Endothelial cell of umbilical vein (primary cell): ENCODE measurements around the gene RIMS4. TPM values are rescaled to one million over a fixed set of nuclear protein-coding genes. Genes with fewer than 3 reads are reported as not detected.

Experiments
- BruUV-seq: library from RNA; stranded (reverse); fragments of 400-500 nt; replicated peaks from 2 replicates; lab custom pipeline; 2021; lab: Mats Ljungman, UMichigan
- CTCF ChIA-PET: fragments of 300-600, 350-600 bp; sonication (Branson Sonifier 250); formaldehyde crosslinking; loops from one replicate; lab custom pipeline; 2021; ENCODE audit warnings: antibody characterized with exemption, inconsistent platforms; lab: Charles Lee
- POLR2A ChIA-PET: fragments of 300-600, 350-600 bp; sonication (Branson Sonifier 250); formaldehyde crosslinking; loops from one replicate; lab custom pipeline; 2021; ENCODE audit warnings: antibody characterized with exemption, inconsistent platforms; lab: Charles Lee
- DNase-seq: peaks from one replicate; pipeline ENCODE4 v3.0.0-alpha.2; 2011; ENCODE audit warnings: low read depth, low spot score
- FAIRE-seq: peaks from 2 replicates; lab custom pipeline; 2011; peaks lifted over from hg19 to GRCh38; lab: Jason Lieb, UNC
- H2AFZ ChIP-seq: 2 replicates; pipeline ENCODE4 v1.6.0; 2012; ENCODE audit warnings: low read depth, low read length, control low read depth, inconsistent platforms
- H3K27ac ChIP-seq: 2 replicates; pipeline ENCODE4 v1.5.1; 2011; ENCODE audit warnings: low read depth, mild to moderate bottlenecking, control low read depth, low read length, moderate library complexity; ENCODE audit not compliant: insufficient read depth
- H3K27me3 ChIP-seq, 2 experiments: 2 replicates each; pipeline versions ENCODE4 v1.6.0 to v1.6.1; 2011; ENCODE audit warnings: low read length in 2 of 2, mixed read lengths in 1 of 2; ENCODE audit not compliant: control insufficient read depth in 2 of 2, insufficient read depth in 2 of 2
- H3K36me3 ChIP-seq, 2 experiments: 2 replicates in 1 of 2; 3 replicates in 1 of 2; pipeline ENCODE4 v1.5.1; 2011; ENCODE audit warnings: low read length in 2 of 2, mild to moderate bottlenecking in 1 of 2, moderate library complexity in 1 of 2; ENCODE audit not compliant: control insufficient read depth in 2 of 2, insufficient read depth in 2 of 2; ENCODE audit errors: extremely low read depth in 1 of 2
- H3K4me1 ChIP-seq: 3 replicates; pipeline ENCODE4 v1.5.1; 2011; ENCODE audit warnings: mild to moderate bottlenecking, low read length; ENCODE audit not compliant: control insufficient read depth, insufficient read depth; ENCODE audit errors: extremely low read depth
- H3K4me2 ChIP-seq: 2 replicates; pipeline ENCODE4 v1.6.1; 2011; ENCODE audit warnings: low read length, control low read depth, mixed read lengths; ENCODE audit not compliant: insufficient read depth
- H3K4me3 ChIP-seq, 3 experiments: fragments of 200-600 bp in 1 of 3; sonication (generic), shearing (Covaris generic) in 1 of 3; replicated peaks in 1 of 3; 2 replicates each; pipeline ENCODE4 v1.5.1; 2011 to 2016; ENCODE audit warnings: control low read depth in 3 of 3, low read length in 3 of 3, mild to moderate bottlenecking in 2 of 3, inconsistent platforms in 1 of 3, low read depth in 1 of 3, moderate library complexity in 1 of 3; ENCODE audit not compliant: insufficient read depth in 1 of 3
- H3K79me2 ChIP-seq: 2 replicates; pipeline ENCODE4 v1.6.0; 2012; ENCODE audit warnings: low read length, inconsistent platforms; ENCODE audit not compliant: control insufficient read depth, insufficient read depth
- H3K9ac ChIP-seq: replicated peaks from 2 replicates; pipeline ENCODE3; 2011; ENCODE audit warnings: low read length, control low read depth; ENCODE audit not compliant: insufficient read depth; ENCODE audit errors: extremely low read depth
- H3K9me1 ChIP-seq: replicated peaks from 3 replicates; pipeline ENCODE4 v1.6.0; 2011; ENCODE audit warnings: mild to moderate bottlenecking, low read length; ENCODE audit not compliant: control insufficient read depth, insufficient read depth; ENCODE audit errors: extremely low read depth
- H3K9me3 ChIP-seq: replicated peaks from 2 replicates; pipeline ENCODE4 v1.5.1; 2012; ENCODE audit warnings: low read length, inconsistent platforms; ENCODE audit not compliant: control insufficient read depth, insufficient read depth
- H4K20me1 ChIP-seq: replicated peaks from 2 replicates; pipeline ENCODE3; 2011; ENCODE audit warnings: mild to moderate bottlenecking, low read length; ENCODE audit not compliant: control insufficient read depth, insufficient read depth; ENCODE audit errors: extremely low read depth
- JUN ChIP-seq: IDR thresholded peaks from 2 replicates; pipeline ENCODE4 v1.6.1; 2011; ENCODE audit warnings: borderline replicate concordance, low read depth; ENCODE audit not compliant: insufficient read length, insufficient read depth
- MYC ChIP-seq: IDR thresholded peaks from one replicate; pipeline ENCODE4 v1.6.1; 2011; ENCODE audit warnings: mild to moderate bottlenecking, low read depth, low read length
- POLR2A ChIP-seq: IDR thresholded peaks from 2 replicates; pipeline ENCODE4 v1.6.1; 2012; ENCODE audit warnings: low read depth, mild to moderate bottlenecking, control low read depth, low read length
- POLR2AphosphoS5 ChIP-seq: IDR thresholded peaks from 2 replicates; pipeline ENCODE4 v1.6.1; 2012; ENCODE audit warnings: low read depth, mild to moderate bottlenecking, control low read depth, low read length, moderate library complexity; ENCODE audit not compliant: insufficient read depth
- dilution Hi-C: fragments of 300-500 bp; cut with MboI; formaldehyde crosslinking; loops from one replicate; pipeline ENCODE4 v1.15.0; 2019; ENCODE audit warnings: low sequenced_read_pairs; ENCODE audit not compliant: extremely low pct_ligation_motif_present
- intact Hi-C: fragments of 100-400 bp; cut with micrococcal nuclease; formaldehyde crosslinking; loops from one replicate; pipeline ENCODE4 v1.10.0; 2022
- polyA plus RNA-seq, 4 experiments: library from polyadenylated mRNA; depleted of rRNA in 3 of 4; stranded (reverse) in 3 of 4; unstranded in 1 of 4; fragments of >200 nt; gene quantifications; 2 replicates each; pipeline versions ENCODE4 v1.2.1 to v1.2.3, GENCODE V29; 2011 to 2012; ENCODE audit warnings: missing spikeins in 1 of 4
- total RNA-seq: library from RNA; stranded (reverse); gene quantifications from 2 replicates; pipeline ENCODE4 v1.2.3, GENCODE V29; 2021
- TF ChIP-seq, protein P1 (sequence below), 2 donors: IDR thresholded peaks; 1 replicate in 1 of 2; 2 replicates in 1 of 2; pipeline ENCODE4 v1.5.1; 2011; ENCODE audit warnings: low read length in 2 of 2, mild to moderate bottlenecking in 2 of 2, moderate library complexity in 2 of 2, control low read depth in 1 of 2, inconsistent platforms in 1 of 2, low read depth in 1 of 2; ENCODE audit not compliant: insufficient read depth in 1 of 2; ENCODE audit errors: extremely low read depth in 1 of 2
- TF ChIP-seq, protein P2 (sequence below): IDR thresholded peaks from 2 replicates; pipeline ENCODE4 v1.6.1; 2011; ENCODE audit not compliant: insufficient read depth, insufficient read length

RIMS4 gene
- total and polyA plus RNA-seq, 2 donors (not counting 3 experiments of a cell fraction or from before 2014, with no cell fraction given) = not detected

DNA sequence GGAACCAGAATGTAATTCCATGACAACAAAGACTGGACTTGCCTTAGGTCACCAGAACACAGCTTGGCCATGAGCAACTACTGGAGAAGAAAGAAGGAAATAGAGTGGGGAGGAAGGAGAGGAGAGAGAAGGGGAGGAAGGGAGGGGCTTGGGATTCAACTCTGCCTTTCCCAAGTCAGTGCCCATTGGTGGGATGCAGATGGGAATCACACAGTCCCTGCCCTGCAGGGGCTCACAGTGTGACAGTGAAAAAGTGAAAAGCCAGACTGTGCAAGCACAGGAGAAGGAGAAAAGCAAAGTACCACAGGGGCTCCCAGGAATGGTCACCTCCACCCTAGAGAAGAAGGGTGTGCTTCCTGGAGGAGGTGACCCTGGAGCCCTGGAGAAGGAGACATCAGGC, 14.0 kb downstream of the RIMS4 start:
- Histone ChIP-seq H3K4me2 (no peak overlapping the region), H3K79me2 (no peaks in the 10 kb centered on the region), H3K36me3 (no peaks in the 10 kb centered on the region), H3K9ac (no peak overlapping the region), H3K4me3 (no peak overlapping the region), H3K27ac (no peak overlapping the region), H3K4me1 (no peaks in the 10 kb centered on the region), H3K9me3 (no peaks in the 10 kb centered on the region), H4K20me1 (no peaks in the 10 kb centered on the region), H2AFZ (no peak overlapping the region), H3K9me1 (no peaks in the 10 kb centered on the region), H3K27me3 (peaks cover 2 to 3% of the 10 kb centered on the region in 2 experiments)
- ChIA-PET CTCF (no interaction called here), POLR2A (no interaction called here)
- FAIRE-seq (no peak), DNase-seq (no peak)
- intact Hi-C loops (no loop called here), dilution Hi-C loops (no loop called here)
- no TSS peak for BruUV-seq
- TF ChIP-seq JUN = no peak
- TF ChIP-seq, protein P1, sequence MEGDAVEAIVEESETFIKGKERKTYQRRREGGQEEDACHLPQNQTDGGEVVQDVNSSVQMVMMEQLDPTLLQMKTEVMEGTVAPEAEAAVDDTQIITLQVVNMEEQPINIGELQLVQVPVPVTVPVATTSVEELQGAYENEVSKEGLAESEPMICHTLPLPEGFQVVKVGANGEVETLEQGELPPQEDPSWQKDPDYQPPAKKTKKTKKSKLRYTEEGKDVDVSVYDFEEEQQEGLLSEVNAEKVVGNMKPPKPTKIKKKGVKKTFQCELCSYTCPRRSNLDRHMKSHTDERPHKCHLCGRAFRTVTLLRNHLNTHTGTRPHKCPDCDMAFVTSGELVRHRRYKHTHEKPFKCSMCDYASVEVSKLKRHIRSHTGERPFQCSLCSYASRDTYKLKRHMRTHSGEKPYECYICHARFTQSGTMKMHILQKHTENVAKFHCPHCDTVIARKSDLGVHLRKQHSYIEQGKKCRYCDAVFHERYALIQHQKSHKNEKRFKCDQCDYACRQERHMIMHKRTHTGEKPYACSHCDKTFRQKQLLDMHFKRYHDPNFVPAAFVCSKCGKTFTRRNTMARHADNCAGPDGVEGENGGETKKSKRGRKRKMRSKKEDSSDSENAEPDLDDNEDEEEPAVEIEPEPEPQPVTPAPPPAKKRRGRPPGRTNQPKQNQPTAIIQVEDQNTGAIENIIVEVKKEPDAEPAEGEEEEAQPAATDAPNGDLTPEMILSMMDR (IDR thresholded peaks at IDR 0.05; ENCODE audit: extremely low read depth in 1 of 2, insufficient read depth in 1 of 2, low read depth in 1 of 2, low read length in 2 of 2) = no peak
- no peak for TF ChIP-seq POLR2A
- TF ChIP-seq, protein P2, sequence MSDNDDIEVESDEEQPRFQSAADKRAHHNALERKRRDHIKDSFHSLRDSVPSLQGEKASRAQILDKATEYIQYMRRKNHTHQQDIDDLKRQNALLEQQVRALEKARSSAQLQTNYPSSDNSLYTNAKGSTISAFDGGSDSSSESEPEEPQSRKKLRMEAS = no peak
- no peak for TF ChIP-seq MYC
- TF ChIP-seq POLR2AphosphoS5 = no peak

DNA sequence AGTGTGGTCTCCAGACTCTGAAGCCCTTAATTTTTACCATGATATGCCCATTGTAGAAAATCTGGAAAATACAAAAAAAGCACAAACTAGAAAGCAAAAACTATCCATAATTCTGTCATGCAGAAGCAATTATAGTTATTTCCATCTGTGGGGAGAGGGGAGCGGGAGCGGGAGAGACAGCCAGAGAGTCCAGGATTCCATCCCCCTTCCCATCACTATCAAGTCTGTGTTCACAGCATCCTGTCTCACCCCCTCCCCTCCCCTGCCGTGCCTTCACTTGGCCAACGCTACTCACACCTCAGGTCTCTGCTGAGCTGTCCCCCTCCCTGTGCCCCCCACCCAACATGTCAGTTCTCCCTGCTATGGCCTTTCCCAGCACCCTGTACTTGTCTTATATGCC, 14.5 kb downstream of the RIMS4 start:
- no peak overlapping the region for H3K4me2 ChIP-seq
- FAIRE-seq = no peak
- intact Hi-C loops (no loop called here), dilution Hi-C loops (no loop called here)
- H2AFZ ChIP-seq = no peak overlapping the region
- H3K36me3 ChIP-seq = no peaks in the 10 kb centered on the region
- POLR2A ChIA-PET = no interaction called here
- no peak overlapping the region for H3K9ac ChIP-seq
- BruUV-seq = no TSS peak
- H3K27ac ChIP-seq = no peak overlapping the region
- H3K79me2 ChIP-seq = no peaks in the 10 kb centered on the region
- H3K9me3 ChIP-seq = no peaks in the 10 kb centered on the region
- no peaks in the 10 kb centered on the region for H3K4me1 ChIP-seq
- TF ChIP-seq POLR2AphosphoS5 = no peak
- H3K9me1 ChIP-seq = no peaks in the 10 kb centered on the region
- no peak overlapping the region for H3K4me3 ChIP-seq
- peaks cover 2 to 3% of the 10 kb centered on the region in 2 experiments for H3K27me3 ChIP-seq
- DNase-seq = no peak
- no peaks in the 10 kb centered on the region for H4K20me1 ChIP-seq
- CTCF ChIA-PET = no interaction called here
